Measurements from ENCODE around the gene OR4M1.
"Not testable (repeated sequence)": the region's sequence is repeated elsewhere in the genome, so short reads cannot be mapped to it uniquely, and the experiment has no call there.

DNA sequence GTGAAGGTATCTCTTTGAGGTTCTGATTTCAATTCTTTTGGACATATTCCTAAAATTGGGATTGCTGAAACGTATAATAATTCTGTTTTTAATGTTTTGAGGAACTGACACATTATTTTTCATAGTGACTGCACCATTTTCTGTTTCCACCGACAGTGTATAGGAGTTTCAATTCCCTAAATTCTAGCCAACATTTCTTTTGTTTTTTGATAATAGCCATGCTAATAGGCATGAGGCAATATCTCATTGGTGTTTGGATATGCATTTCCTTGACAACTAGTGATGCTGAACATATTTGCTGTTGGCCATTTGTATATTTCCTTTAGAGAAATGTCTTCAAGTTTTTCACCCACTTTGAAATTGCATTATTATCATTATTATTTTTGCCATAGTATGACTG, 850 bp upstream of the OR4M1 start:
- TF ChIP-seq, protein P1, sequence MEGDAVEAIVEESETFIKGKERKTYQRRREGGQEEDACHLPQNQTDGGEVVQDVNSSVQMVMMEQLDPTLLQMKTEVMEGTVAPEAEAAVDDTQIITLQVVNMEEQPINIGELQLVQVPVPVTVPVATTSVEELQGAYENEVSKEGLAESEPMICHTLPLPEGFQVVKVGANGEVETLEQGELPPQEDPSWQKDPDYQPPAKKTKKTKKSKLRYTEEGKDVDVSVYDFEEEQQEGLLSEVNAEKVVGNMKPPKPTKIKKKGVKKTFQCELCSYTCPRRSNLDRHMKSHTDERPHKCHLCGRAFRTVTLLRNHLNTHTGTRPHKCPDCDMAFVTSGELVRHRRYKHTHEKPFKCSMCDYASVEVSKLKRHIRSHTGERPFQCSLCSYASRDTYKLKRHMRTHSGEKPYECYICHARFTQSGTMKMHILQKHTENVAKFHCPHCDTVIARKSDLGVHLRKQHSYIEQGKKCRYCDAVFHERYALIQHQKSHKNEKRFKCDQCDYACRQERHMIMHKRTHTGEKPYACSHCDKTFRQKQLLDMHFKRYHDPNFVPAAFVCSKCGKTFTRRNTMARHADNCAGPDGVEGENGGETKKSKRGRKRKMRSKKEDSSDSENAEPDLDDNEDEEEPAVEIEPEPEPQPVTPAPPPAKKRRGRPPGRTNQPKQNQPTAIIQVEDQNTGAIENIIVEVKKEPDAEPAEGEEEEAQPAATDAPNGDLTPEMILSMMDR (conservative IDR thresholded peaks at IDR 0.05 in 1 of 2, IDR thresholded peaks at IDR 0.05 in 1 of 2; ENCODE audit: low read depth in 1 of 2, low read length in 2 of 2), result not testable (repeated sequence)
- TF ChIP-seq EZH2 (IDR thresholded peaks at IDR 0.05; ENCODE audit: low read length, missing control alignments), result not testable (repeated sequence)

Measured in fibroblast of lung (primary cell).